Naive thymus-derived CD4-positive, alpha-beta T cell (primary cell): ENCODE results near the gene ERGIC1. TPM values are rescaled to one million over a fixed set of nuclear protein-coding genes. Genes with fewer than 3 reads are reported as not detected.

Experiments used
- ATAC-seq: fragments of 150-1000 bp; cut with Tn5 transposase; 2 replicates; pipeline ENCODE4 v1.10.0; 2021; ENCODE audit warnings: mild to moderate bottlenecking, moderate library complexity
- CTCF ChIA-PET: fragments of 350-600 bp; sonication (Branson Sonifier 250); formaldehyde crosslinking; loops from one replicate; lab custom pipeline; 2021; ENCODE audit warnings: antibody characterized with exemption; lab: Charles Lee
- POLR2A ChIA-PET: fragments of 350-600 bp; sonication (Branson Sonifier 250); formaldehyde crosslinking; loops from one replicate; lab custom pipeline; 2021; ENCODE audit warnings: antibody characterized with exemption, inconsistent platforms; lab: Charles Lee
- DNase-seq, 9 donors: peaks; one replicate each; pipeline versions ENCODE4 v3.0.0 to v3.0.0-alpha.2; 2020 to 2022; ENCODE audit warnings: mixed read lengths in 1 of 9
- H3K27ac ChIP-seq: one replicate; pipeline ENCODE4 v1.7.0; 2013; ENCODE audit warnings: mild to moderate bottlenecking, low read depth, low read length, moderate library complexity
- H3K27me3 ChIP-seq, 2 donors: one replicate each; pipeline ENCODE4 v1.7.0; 2013; ENCODE audit warnings: low read length in 2 of 2, mild to moderate bottlenecking in 2 of 2, moderate library complexity in 2 of 2; ENCODE audit not compliant: control insufficient read depth in 2 of 2, insufficient read depth in 2 of 2
- H3K36me3 ChIP-seq, 3 experiments: 1 replicate in 2 of 3; 2 replicates in 1 of 3; pipeline ENCODE4 v1.7.0; 2013; ENCODE audit warnings: low read length in 3 of 3, mild to moderate bottlenecking in 3 of 3, moderate library complexity in 1 of 3; ENCODE audit not compliant: insufficient read depth in 3 of 3, control insufficient read depth in 2 of 3
- H3K4me1 ChIP-seq, 2 donors: one replicate each; pipeline ENCODE4 v1.7.0; 2013; ENCODE audit warnings: low read length in 2 of 2, mild to moderate bottlenecking in 2 of 2, moderate library complexity in 1 of 2; ENCODE audit not compliant: control insufficient read depth in 2 of 2, insufficient read depth in 2 of 2
- H3K4me3 ChIP-seq: 2 replicates; pipeline ENCODE4 v1.7.0; 2013; ENCODE audit warnings: mild to moderate bottlenecking, low read length
- H3K9me3 ChIP-seq, 3 experiments: 1 replicate in 2 of 3; 2 replicates in 1 of 3; pipeline ENCODE4 v1.7.0; 2013; ENCODE audit warnings: low read length in 3 of 3; ENCODE audit not compliant: control insufficient read depth in 2 of 3
- H3K27ac Mint-ChIP-seq, 9 donors: one replicate each; pipeline ENCODE4 v1.8.0; 2020 to 2022; ENCODE audit warnings: mixed read lengths in 9 of 9, mild to moderate bottlenecking in 8 of 9, moderate library complexity in 5 of 9, inconsistent platforms in 2 of 9
- H3K27me3 Mint-ChIP-seq, 5 donors: one replicate each; pipeline ENCODE4 v1.8.0; 2021 to 2022; ENCODE audit warnings: mixed read lengths in 5 of 5, mild to moderate bottlenecking in 1 of 5
- H3K36me3 Mint-ChIP-seq, 5 donors: one replicate each; pipeline ENCODE4 v1.8.0; 2020 to 2022; ENCODE audit warnings: mixed read lengths in 5 of 5, mild to moderate bottlenecking in 3 of 5, inconsistent platforms in 1 of 5
- H3K4me1 Mint-ChIP-seq, 7 donors: one replicate each; pipeline ENCODE4 v1.8.0; 2020 to 2022; ENCODE audit warnings: mixed read lengths in 7 of 7, mild to moderate bottlenecking in 3 of 7, inconsistent platforms in 1 of 7
- H3K4me3 Mint-ChIP-seq, 10 donors: one replicate each; pipeline ENCODE4 v1.8.0; 2020 to 2022; ENCODE audit warnings: mild to moderate bottlenecking in 10 of 10, mixed read lengths in 10 of 10, moderate library complexity in 6 of 10, inconsistent platforms in 2 of 10
- H3K9me3 Mint-ChIP-seq, 11 donors: one replicate each; pipeline ENCODE4 v1.8.0; 2020 to 2022; ENCODE audit warnings: mixed read lengths in 11 of 11, mild to moderate bottlenecking in 4 of 11, inconsistent platforms in 1 of 11, moderate library complexity in 1 of 11
- intact Hi-C, 2 donors: fragments of 100-400 bp; cut with micrococcal nuclease; formaldehyde crosslinking; loops; one replicate each; pipeline ENCODE4 v1.15.1; 2023
- polyA plus RNA-seq, 2 donors: library from polyadenylated mRNA; unstranded; fragments of 300-500 nt; fragmentation: Illumina TruSeq; gene quantifications; one replicate each; pipeline ENCODE4 v1.2.3, GENCODE V29; 2021
- total RNA-seq, 6 experiments: library from RNA in 5 of 6; stranded (reverse) in 5 of 6; gene quantifications; 1 replicate in 5 of 6; 2 replicates in 1 of 6; pipeline ENCODE4 v1.2.3 and lab custom pipeline; 2021 to 2026

Gene ERGIC1
- total and polyA plus RNA-seq, 7 experiments from 2014 or later, result 18.3 to 71.3 (median 50.0) TPM

DNA sequence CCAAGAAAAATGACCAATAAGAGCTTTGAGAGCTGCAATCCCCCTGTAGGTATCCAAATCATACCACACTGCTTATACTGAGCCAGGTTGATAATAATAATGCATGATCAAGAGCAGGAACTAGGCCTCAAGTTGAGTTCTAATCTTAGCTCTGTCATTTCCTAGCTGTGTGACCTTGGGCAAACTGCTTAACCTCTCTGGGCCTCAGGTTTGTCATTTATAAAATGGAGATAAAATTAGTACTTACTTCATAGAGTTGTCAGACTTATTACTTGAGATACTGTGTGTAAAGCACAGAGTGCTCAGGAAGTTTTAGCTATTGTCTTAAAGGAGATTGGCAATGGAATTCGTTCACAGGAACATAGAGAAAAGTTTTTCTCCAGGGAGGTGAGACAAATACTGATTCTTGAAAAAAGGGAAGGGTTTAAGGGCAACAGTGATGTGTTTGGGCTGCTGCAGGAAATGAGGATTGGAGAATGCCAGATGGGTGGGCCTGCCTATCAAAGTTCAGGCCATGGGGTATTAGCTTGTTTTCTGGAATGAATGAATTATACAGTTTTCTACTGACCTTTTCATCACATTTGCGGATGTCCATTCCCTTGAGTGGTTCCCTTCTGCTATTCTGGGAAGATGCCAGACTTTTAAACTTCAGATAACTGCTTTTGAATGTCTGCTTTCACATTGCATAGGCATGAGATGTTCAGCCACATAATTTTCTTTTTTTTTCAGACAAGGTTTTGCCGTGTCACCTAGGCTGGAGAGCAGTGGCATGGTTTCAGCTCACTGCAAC, 139.3 kb downstream of the ERGIC1 start:
- Mint-ChIP-seq H3K9me3 (peaks cover 0 to 2% (median 0%) of the 10 kb centered on the region in 11 donors), H3K27me3 (peaks cover 0 to 6% (median 0%) of the 10 kb centered on the region in 5 donors), H3K27ac (no peak overlapping the region), H3K36me3 (peaks cover 0 to 15% (median 12%) of the 10 kb centered on the region in 5 donors), H3K4me1 (peaks cover 0 to 4% (median 0%) of the 10 kb centered on the region in 7 donors), H3K4me3 (no peak overlapping the region)
- no peak for ATAC-seq
- intact Hi-C loops, result no loop called here
- POLR2A ChIA-PET, result interaction anchor here (0.6 to 1.2 kb wide), 3 partner anchors 66 to 113 kb away, joined by 3 read pairs; no protein-coding TSS in a partner anchor
- no peak overlapping the region for H3K4me3 ChIP-seq
- DNase-seq, result no peak
- no peak overlapping the region for H3K27ac ChIP-seq
- H3K36me3 ChIP-seq, result peaks cover 0 to 21% (median 0%) of the 10 kb centered on the region in 3 experiments
- CTCF ChIA-PET, result no interaction called here
- no peaks in the 10 kb centered on the region for H3K27me3 ChIP-seq
- H3K4me1 ChIP-seq, result no peaks in the 10 kb centered on the region
- no peaks in the 10 kb centered on the region for H3K9me3 ChIP-seq

DNA sequence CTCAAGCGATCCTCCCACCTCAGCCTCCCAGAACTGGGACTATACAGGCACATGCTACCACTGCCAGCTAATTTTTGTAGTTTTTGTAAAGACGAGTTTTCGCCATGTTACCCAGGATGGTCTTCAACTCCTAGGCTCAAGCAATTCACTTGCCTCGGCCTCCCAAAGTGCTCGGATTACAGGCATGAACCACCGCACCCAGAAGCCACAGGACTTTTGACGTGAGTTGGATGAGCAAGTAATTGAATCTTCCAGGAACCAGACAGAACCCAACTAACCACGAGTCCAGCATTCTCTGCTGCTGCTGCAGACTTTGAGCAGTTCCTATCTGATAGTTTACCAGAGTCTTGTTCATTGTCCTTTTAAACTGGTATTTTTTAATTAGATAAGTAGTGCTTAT, 139.9 kb downstream of the ERGIC1 start:
- peaks cover 0 to 6% (median 0%) of the 10 kb centered on the region in 5 donors for H3K27me3 Mint-ChIP-seq
- H3K36me3 Mint-ChIP-seq, result peaks cover 0 to 12% (median 11%) of the 10 kb centered on the region in 5 donors
- H3K4me1 Mint-ChIP-seq, result peaks cover 0 to 9% (median 4%) of the 10 kb centered on the region in 7 donors
- intact Hi-C loops, result no loop called here
- H3K27ac ChIP-seq, result no peak overlapping the region
- peaks cover 0 to 14% (median 0%) of the 10 kb centered on the region in 3 experiments for H3K36me3 ChIP-seq
- H3K27me3 ChIP-seq, result no peaks in the 10 kb centered on the region
- peaks cover 0 to 2% (median 0%) of the 10 kb centered on the region in 11 donors for H3K9me3 Mint-ChIP-seq
- no peaks in the 10 kb centered on the region for H3K4me1 ChIP-seq
- ChIA-PET CTCF (no interaction called here), POLR2A (interaction anchor here (0.6 to 1.2 kb wide), 2 partner anchors 65 to 91 kb away, joined by 3 read pairs; no protein-coding TSS in a partner anchor)
- H3K4me3 ChIP-seq, result no peak overlapping the region
- H3K9me3 ChIP-seq, result no peaks in the 10 kb centered on the region
- ATAC-seq, result no peak
- H3K4me3 Mint-ChIP-seq, result no peak overlapping the region
- H3K27ac Mint-ChIP-seq, result no peak overlapping the region
- DNase-seq, result no peak

DNA sequence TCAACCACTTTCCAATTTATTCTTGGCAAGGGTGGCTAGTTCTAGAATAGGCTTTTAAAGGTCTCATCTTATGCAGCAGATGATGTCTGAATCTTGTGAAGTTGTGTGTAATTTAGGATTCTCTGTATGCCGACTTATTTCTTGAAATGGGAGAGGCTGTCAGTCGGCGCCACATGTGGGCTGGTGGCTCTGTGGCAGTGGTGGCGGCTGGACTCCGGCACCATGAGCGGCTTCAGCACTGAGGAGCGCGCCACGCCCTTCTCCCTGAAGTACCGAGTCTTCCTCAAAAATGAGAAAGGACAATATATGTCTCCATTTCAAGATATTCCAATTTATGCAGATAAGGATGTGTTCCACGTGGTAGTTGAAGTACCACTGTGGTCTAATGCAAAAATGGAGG, 141.2 kb downstream of the ERGIC1 start:
- ChIA-PET CTCF (no interaction called here), POLR2A (no interaction called here)
- no peak overlapping the region for H3K27ac ChIP-seq
- no peak overlapping the region for H3K4me3 ChIP-seq
- DNase-seq (no peak), ATAC-seq (no peak)
- H3K4me3 Mint-ChIP-seq, result no peak overlapping the region
- no peaks in the 10 kb centered on the region for H3K27me3 ChIP-seq
- H3K27me3 Mint-ChIP-seq, result peaks cover 0 to 6% (median 0%) of the 10 kb centered on the region in 5 donors
- peaks cover 0 to 5% (median under 1%) of the 10 kb centered on the region in 5 donors for H3K36me3 Mint-ChIP-seq
- intact Hi-C loops, result no loop called here
- peaks cover 0 to 2% (median 0%) of the 10 kb centered on the region in 11 donors for H3K9me3 Mint-ChIP-seq
- peaks cover 0 to under 1% (median 0%) of the 10 kb centered on the region in 3 experiments for H3K36me3 ChIP-seq
- no peaks in the 10 kb centered on the region for H3K4me1 ChIP-seq
- no peak overlapping the region for H3K27ac Mint-ChIP-seq
- peaks cover 0 to 9% (median 4%) of the 10 kb centered on the region in 7 donors for H3K4me1 Mint-ChIP-seq
- H3K9me3 ChIP-seq, result no peaks in the 10 kb centered on the region

DNA sequence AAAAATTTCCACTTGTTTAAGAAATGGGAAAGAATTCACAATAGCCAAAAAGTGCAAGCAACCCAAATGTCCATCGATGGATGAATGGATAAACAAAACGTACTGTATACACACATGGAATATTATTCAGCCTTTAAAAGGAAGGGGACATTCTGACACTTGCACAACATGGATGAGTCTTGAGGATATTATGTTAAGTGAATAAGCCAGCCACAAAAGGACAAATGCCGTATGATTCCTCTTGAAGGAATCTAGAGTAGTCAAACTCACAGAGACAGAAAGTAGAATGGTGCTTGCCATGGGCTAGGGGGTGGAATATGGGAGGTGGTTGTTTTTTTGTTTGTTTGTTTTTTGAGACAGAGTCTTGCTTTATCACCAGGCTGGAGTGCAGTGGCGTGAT, 145.7 kb downstream of the ERGIC1 start:
- peaks cover 7 to 9% of the 10 kb centered on the region in 2 donors for H3K4me1 ChIP-seq
- ATAC-seq, result no peak
- Mint-ChIP-seq H3K9me3 (peaks cover 0 to 2% (median 0%) of the 10 kb centered on the region in 11 donors), H3K27me3 (peaks cover 0 to 6% (median 0%) of the 10 kb centered on the region in 5 donors), H3K36me3 (peaks cover 0 to 2% (median 0%) of the 10 kb centered on the region in 5 donors), H3K4me1 (peaks cover 6 to 35% (median 17%) of the 10 kb centered on the region in 7 donors), H3K4me3 (no peak overlapping the region), H3K27ac (peak overlapping the region in 3 of 9 donors; percentile 53 to 57 (median 57))
- H3K4me3 ChIP-seq, result no peak overlapping the region
- H3K27me3 ChIP-seq, result no peaks in the 10 kb centered on the region
- peaks cover 0 to 5% (median 0%) of the 10 kb centered on the region in 3 experiments for H3K36me3 ChIP-seq
- POLR2A ChIA-PET, result interaction anchor here (1.2 kb wide), 1 partner anchor 163 kb away, joined by 4 read pairs; no protein-coding TSS in a partner anchor
- H3K27ac ChIP-seq, result no peak overlapping the region
- no peak for DNase-seq
- H3K9me3 ChIP-seq, result no peaks in the 10 kb centered on the region
- CTCF ChIA-PET, result interaction anchor here (0.8 to 3.3 kb wide), 4 partner anchors 15 to 222 kb away, joined by 3 to 20 read pairs (median 4); partner anchors contain the start of gene BNIP1
- intact Hi-C loops, result loop anchor here (5.0 kb wide), 4 partner anchors 58 to 938 kb away; partner anchors contain the start of genes BOD1 (in 1 of the 2) and CPEB4 (in 1 of the 2)

DNA sequence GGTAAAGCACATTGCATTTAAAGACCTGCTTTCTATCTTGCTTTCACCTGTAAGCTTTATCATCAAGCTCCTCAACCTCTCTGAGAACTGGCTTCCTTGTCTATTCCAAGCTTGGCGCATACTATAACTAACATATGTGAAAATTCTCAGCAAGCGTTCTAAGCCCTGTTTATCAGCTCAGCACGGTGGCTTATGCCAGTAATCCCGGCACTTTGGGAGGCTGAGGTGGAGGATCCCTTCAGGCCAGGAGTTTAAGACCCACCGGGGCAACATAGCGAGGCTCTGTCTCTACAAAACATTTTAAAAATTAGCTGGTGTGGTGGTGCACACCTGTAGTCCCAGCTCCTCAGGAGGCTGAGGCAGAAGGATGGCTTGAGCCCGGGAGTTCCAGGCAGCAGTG, 147.9 kb downstream of the ERGIC1 start:
- ATAC-seq (no peak), DNase-seq (no peak)
- Histone ChIP-seq H3K4me3 (no peak overlapping the region), H3K4me1 (peaks cover 14 to 20% of the 10 kb centered on the region in 2 donors), H3K27ac (peak overlapping the region; percentile 92), H3K27me3 (no peaks in the 10 kb centered on the region), H3K9me3 (no peaks in the 10 kb centered on the region), H3K36me3 (peaks cover 0 to 9% (median 0%) of the 10 kb centered on the region in 3 experiments)
- intact Hi-C loops, result loop anchor here (2.0 to 5.0 kb wide), 5 partner anchors 55 to 975 kb away; partner anchors contain the start of genes BOD1 (in 1 of the 2), CPEB4 (in 1 of the 2) and FBXW11 (in 1 of the 2)
- H3K27me3 Mint-ChIP-seq, result no peaks in the 10 kb centered on the region
- H3K4me3 Mint-ChIP-seq, result peak overlapping the region in 1 of 10 donors; percentile 43
- peaks cover 0 to 2% (median 0%) of the 10 kb centered on the region in 11 donors for H3K9me3 Mint-ChIP-seq
- H3K4me1 Mint-ChIP-seq, result peaks cover 20 to 55% (median 36%) of the 10 kb centered on the region in 7 donors
- H3K36me3 Mint-ChIP-seq, result peaks cover 0 to 12% (median 6%) of the 10 kb centered on the region in 5 donors
- ChIA-PET POLR2A (interaction anchor here (1.3 to 1.8 kb wide), 3 partner anchors 21 to 163 kb away, joined by 4 to 7 read pairs (median 6); partner anchors contain the start of genes BNIP1 and RPL26L1), CTCF (interaction anchor here (0.7 to 4.4 kb wide), 4 partner anchors 53 to 239 kb away, joined by 3 to 22 read pairs (median 3); partner anchors contain the start of gene BNIP1)
- H3K27ac Mint-ChIP-seq, result peak overlapping the region in 7 of 9 donors; percentile 11 to 95 (median 75)
